SK-N-MC (cell line): Measurements from ENCODE around the gene PBX3.

Source experiments
- DNase-seq: peaks from one replicate; pipeline ENCODE4 v3.0.0-alpha.2; 2011; ENCODE audit warnings: low read depth, low spot score
- H3K27ac ChIP-seq: fragments of 200-600 bp; sonication (generic); 2 replicates; pipeline ENCODE4 v1.5.1; 2016; ENCODE audit warnings: mixed run types
- H3K36me3 ChIP-seq: fragments of 200-600 bp; sonication (generic); 2 replicates; pipeline ENCODE4 v1.6.1; 2017; ENCODE audit warnings: antibody characterized with exemption, low read length, mixed read lengths; ENCODE audit not compliant: insufficient read depth
- H3K4me3 ChIP-seq: fragments of 200-600 bp; sonication (generic); 2 replicates; pipeline ENCODE4 v1.5.1; 2016
- H3K9ac ChIP-seq: fragments of 200-600 bp; sonication (generic); 2 replicates; pipeline ENCODE4 v1.8.0; 2017; ENCODE audit warnings: mixed run types, mixed read lengths; ENCODE audit not compliant: insufficient read length
- H3K9me3 ChIP-seq: fragments of 200-600 bp; sonication (generic); 2 replicates; pipeline ENCODE4 v1.6.1; 2017; ENCODE audit warnings: low read depth, mild to moderate bottlenecking, antibody characterized with exemption, low read length, moderate library complexity, mixed read lengths
- EZH2 ChIP-seq: fragments of 200-600 bp; sonication (generic); IDR thresholded peaks from one replicate; pipeline ENCODE4 v1.6.1; 2017; ENCODE audit warnings: antibody characterized with exemption
- FOXP2 ChIP-seq: optimal IDR thresholded peaks from 2 replicates; pipeline ENCODE3; 2011; ENCODE audit warnings: mild to moderate bottlenecking, moderate library complexity; ENCODE audit not compliant: insufficient read depth; ENCODE audit errors: extremely low read length, control extremely low read depth
- POLR2AphosphoS5 ChIP-seq: IDR thresholded peaks from 2 replicates; pipeline ENCODE4 v1.6.1; 2012; ENCODE audit warnings: mild to moderate bottlenecking, low read depth, low read length, borderline replicate concordance

PBX3 gene

GRCh38 chr9:125969868-125970267, 222.7 kb downstream of the PBX3 start:
- DNase-seq = no peak
- TF ChIP-seq EZH2 = no peak
- TF ChIP-seq POLR2AphosphoS5 = no peak
- no peak for TF ChIP-seq FOXP2
- no peaks in the 10 kb centered on the region for H3K9me3 ChIP-seq
- no peak overlapping the region for H3K9ac ChIP-seq
- H3K4me3 ChIP-seq = no peak overlapping the region
- no peaks in the 10 kb centered on the region for H3K36me3 ChIP-seq
- H3K27ac ChIP-seq = no peak overlapping the region

DNA sequence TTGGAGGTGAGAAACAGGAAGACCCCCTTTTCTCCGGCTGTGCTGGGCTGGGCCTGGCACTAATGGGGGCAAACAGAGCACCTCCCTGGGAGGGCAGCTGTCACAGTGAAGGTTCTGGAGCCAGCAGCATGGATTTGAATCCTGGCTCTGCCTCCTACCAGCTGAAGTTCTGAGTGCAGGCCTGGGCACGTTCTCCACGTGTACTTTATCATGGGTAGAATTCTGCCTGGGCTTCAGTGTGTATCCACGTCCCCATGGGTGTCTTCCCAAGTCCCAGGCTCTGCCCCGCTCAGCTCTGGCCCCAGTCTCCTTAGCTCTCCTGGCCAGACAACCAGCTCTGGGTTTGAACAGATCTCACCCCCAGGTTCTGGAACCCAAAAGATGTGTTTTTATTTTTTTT, 223.2 kb downstream of the PBX3 start:
- no peak for DNase-seq
- TF ChIP-seq EZH2 = no peak
- Histone ChIP-seq H3K36me3 (no peaks in the 10 kb centered on the region), H3K9ac (no peak overlapping the region), H3K27ac (no peak overlapping the region), H3K4me3 (no peak overlapping the region), H3K9me3 (no peaks in the 10 kb centered on the region)

- H3K27ac ChIP-seq = no peak overlapping the region
- no peaks in the 10 kb centered on the region for H3K9me3 ChIP-seq
- no peak for TF ChIP-seq POLR2AphosphoS5
- TF ChIP-seq EZH2 = no peak
- TF ChIP-seq FOXP2 = no peak
- H3K9ac ChIP-seq = no peak overlapping the region
- no peak for DNase-seq
- no peaks in the 10 kb centered on the region for H3K36me3 ChIP-seq
- H3K4me3 ChIP-seq = no peak overlapping the region
Observed at GRCh38 chr9:125971050-125971449, 223.9 kb downstream of the PBX3 start.

GRCh38 chr9:125972012-125972729, 225.0 kb downstream of the PBX3 start:
- DNase-seq = no peak
- no peak overlapping the region for H3K9ac ChIP-seq
- H3K27ac ChIP-seq = no peak overlapping the region
- no peaks in the 10 kb centered on the region for H3K36me3 ChIP-seq
- no peaks in the 10 kb centered on the region for H3K9me3 ChIP-seq
- H3K4me3 ChIP-seq = no peak overlapping the region
- TF ChIP-seq FOXP2 (no peak), EZH2 (no peak), POLR2AphosphoS5 (no peak)

- Histone ChIP-seq H3K9ac (no peak overlapping the region), H3K4me3 (no peak overlapping the region)
- DNase-seq = no peak
Observed at GRCh38 chr9:125973547-125973946, 226.4 kb downstream of the PBX3 start.

DNA sequence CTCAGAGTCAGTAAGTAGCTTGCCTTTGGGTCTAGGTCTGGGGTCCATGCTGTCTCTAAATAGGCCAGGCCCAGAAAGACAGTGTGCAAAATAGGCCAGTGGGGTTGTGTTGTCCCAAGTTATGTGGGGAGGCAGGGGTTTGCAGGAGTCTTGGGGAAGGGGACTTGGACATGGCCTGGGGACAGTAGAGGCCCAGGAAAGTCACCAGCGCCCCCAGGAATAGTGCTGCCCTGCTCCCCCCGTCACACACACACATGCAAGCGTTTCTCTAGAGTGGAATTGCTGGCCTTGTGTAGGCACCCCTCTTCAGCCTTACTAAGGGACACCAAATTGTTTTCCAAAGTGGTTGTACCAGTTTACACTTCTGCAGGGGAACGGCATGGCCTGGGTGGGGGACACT, 227.5 kb downstream of the PBX3 start:
- H3K36me3 ChIP-seq = no peaks in the 10 kb centered on the region
- no peaks in the 10 kb centered on the region; the same call in 1 of the 2 replicates for H3K9me3 ChIP-seq
- no peak overlapping the region for H3K4me3 ChIP-seq
- H3K27ac ChIP-seq = no peak overlapping the region
- TF ChIP-seq POLR2AphosphoS5 (no peak), EZH2 (no peak), FOXP2 (no peak)
- H3K9ac ChIP-seq = no peak overlapping the region
- DNase-seq = no peak

More at GRCh38 chr9:125973547-125973946, 226.4 kb downstream of the PBX3 start:
- Histone ChIP-seq H3K36me3 (no peaks in the 10 kb centered on the region), H3K9me3 (no peaks in the 10 kb centered on the region), H3K27ac (no peak overlapping the region)
- no peak for TF ChIP-seq POLR2AphosphoS5
- TF ChIP-seq FOXP2 = no peak
- no peak for TF ChIP-seq EZH2

GRCh38 chr9:125977223-125977622, 230.1 kb downstream of the PBX3 start:
- Histone ChIP-seq H3K27ac (no peak overlapping the region), H3K4me3 (no peak overlapping the region), H3K9ac (no peak overlapping the region), H3K9me3 (no peaks in the 10 kb centered on the region; the same call in 1 of the 2 replicates), H3K36me3 (no peaks in the 10 kb centered on the region)
- DNase-seq = no peak
- TF ChIP-seq EZH2 (no peak), FOXP2 (no peak), POLR2AphosphoS5 (no peak)

DNA sequence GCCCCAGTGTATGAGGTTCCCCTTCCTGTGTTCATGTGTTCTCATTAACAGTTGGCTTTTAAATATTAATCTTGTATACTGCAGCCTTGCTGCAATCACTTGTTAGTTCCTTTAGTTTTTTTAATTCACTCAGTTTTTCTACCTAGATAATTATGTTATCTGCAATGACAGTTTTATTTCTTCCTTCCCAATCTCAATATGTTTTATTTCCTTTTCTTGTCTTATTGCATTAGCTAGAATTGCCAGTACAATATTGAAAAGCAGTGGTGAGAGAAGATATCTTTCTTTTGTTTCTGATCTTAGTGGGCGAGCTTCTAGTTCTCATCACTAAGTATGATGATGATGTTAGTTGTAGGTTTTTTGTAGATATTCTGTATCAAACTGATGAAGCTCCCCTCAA, 232.2 kb downstream of the PBX3 start:
- Histone ChIP-seq H3K9ac (no peak overlapping the region), H3K9me3 (no peaks in the 10 kb centered on the region; the same call in 1 of the 2 replicates), H3K36me3 (no peaks in the 10 kb centered on the region), H3K27ac (no peak overlapping the region), H3K4me3 (no peak overlapping the region)
- no peak for DNase-seq
- TF ChIP-seq POLR2AphosphoS5 = no peak
- TF ChIP-seq FOXP2 = no peak
- no peak for TF ChIP-seq EZH2
